Nephron (organoid): ENCODE data around the gene MSL3.

Experiments used
- H3K27ac Mint-ChIP-seq, 3 experiments: 2 replicates each; pipeline ENCODE4 v1.8.0; 2020; ENCODE audit warnings: mixed read lengths in 3 of 3, mild to moderate bottlenecking in 2 of 3, moderate library complexity in 1 of 3
- H3K27me3 Mint-ChIP-seq: 2 replicates; pipeline ENCODE4 v1.8.0; 2021; ENCODE audit warnings: low read depth, mild to moderate bottlenecking, moderate library complexity, mixed read lengths
- H3K36me3 Mint-ChIP-seq: 2 replicates; pipeline ENCODE4 v1.8.0; 2020; ENCODE audit warnings: low read depth, mixed read lengths
- H3K4me1 Mint-ChIP-seq: 2 replicates; pipeline ENCODE4 v1.8.0; 2020; ENCODE audit warnings: mixed read lengths
- H3K4me3 Mint-ChIP-seq, 3 experiments: 2 replicates each; pipeline ENCODE4 v1.8.0; 2020; ENCODE audit warnings: mild to moderate bottlenecking in 3 of 3, mixed read lengths in 3 of 3, moderate library complexity in 2 of 3
- H3K9me3 Mint-ChIP-seq: 2 replicates; pipeline ENCODE4 v1.8.0; 2020; ENCODE audit warnings: mixed read lengths
- TF ChIP-seq, protein P1 (sequence below), 3 experiments: fragments of 200-600 bp; sonication (generic); IDR thresholded peaks; one replicate each; pipeline ENCODE4 v1.5.0; 2021; ENCODE audit warnings: antibody characterized with exemption in 3 of 3; ENCODE audit not compliant: unreplicated experiment in 3 of 3

The MSL3 gene

DNA sequence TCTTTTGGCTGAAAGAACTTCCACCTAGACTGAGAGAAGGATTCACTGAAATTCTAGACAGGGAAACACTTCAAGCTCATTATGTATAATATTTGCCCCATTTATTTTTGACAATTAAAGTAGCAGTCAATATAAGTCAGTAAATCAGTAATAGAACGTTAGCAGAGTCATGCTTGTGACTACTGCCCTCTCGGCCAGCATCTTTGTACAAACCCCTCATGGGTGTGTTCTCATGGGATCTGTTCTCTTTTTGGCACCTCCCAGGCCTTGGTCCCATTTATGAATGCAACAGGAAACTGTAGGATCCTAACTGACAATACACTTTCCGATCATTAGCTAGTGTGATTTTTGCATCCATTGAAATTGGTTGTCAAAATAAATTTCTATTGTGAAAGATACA, 2.9 kb downstream of the MSL3 start:
- peaks cover 36% of the 10 kb centered on the region for H3K36me3 Mint-ChIP-seq
- peak overlapping the region; percentile 14 to 58 (median 54) for H3K4me3 Mint-ChIP-seq
- TF ChIP-seq, protein P1, sequence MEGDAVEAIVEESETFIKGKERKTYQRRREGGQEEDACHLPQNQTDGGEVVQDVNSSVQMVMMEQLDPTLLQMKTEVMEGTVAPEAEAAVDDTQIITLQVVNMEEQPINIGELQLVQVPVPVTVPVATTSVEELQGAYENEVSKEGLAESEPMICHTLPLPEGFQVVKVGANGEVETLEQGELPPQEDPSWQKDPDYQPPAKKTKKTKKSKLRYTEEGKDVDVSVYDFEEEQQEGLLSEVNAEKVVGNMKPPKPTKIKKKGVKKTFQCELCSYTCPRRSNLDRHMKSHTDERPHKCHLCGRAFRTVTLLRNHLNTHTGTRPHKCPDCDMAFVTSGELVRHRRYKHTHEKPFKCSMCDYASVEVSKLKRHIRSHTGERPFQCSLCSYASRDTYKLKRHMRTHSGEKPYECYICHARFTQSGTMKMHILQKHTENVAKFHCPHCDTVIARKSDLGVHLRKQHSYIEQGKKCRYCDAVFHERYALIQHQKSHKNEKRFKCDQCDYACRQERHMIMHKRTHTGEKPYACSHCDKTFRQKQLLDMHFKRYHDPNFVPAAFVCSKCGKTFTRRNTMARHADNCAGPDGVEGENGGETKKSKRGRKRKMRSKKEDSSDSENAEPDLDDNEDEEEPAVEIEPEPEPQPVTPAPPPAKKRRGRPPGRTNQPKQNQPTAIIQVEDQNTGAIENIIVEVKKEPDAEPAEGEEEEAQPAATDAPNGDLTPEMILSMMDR (IDR thresholded peaks at IDR 0.05; ENCODE audit: unreplicated experiment in 3 of 3), result no peak
- peaks cover 6% of the 10 kb centered on the region for H3K4me1 Mint-ChIP-seq
- peaks cover 5% of the 10 kb centered on the region for H3K9me3 Mint-ChIP-seq
- H3K27ac Mint-ChIP-seq, result no peak overlapping the region
- no peaks in the 10 kb centered on the region for H3K27me3 Mint-ChIP-seq

GRCh38 chrX:11764602-11765067, 6.6 kb downstream of the MSL3 start:
- peaks cover 5% of the 10 kb centered on the region for H3K9me3 Mint-ChIP-seq
- H3K27ac Mint-ChIP-seq, result no peak overlapping the region

GRCh38 chrX:11765449-11765848, 7.4 kb downstream of the MSL3 start:
- H3K27ac Mint-ChIP-seq, result no peak overlapping the region
- peaks cover 5% of the 10 kb centered on the region for H3K9me3 Mint-ChIP-seq
- H3K27me3 Mint-ChIP-seq, result no peaks in the 10 kb centered on the region
- H3K36me3 Mint-ChIP-seq, result peaks cover 38% of the 10 kb centered on the region
- no peaks in the 10 kb centered on the region for H3K4me1 Mint-ChIP-seq
- H3K4me3 Mint-ChIP-seq, result no peak overlapping the region
- TF ChIP-seq, protein P1 (IDR thresholded peaks at IDR 0.05; ENCODE audit: unreplicated experiment in 3 of 3), result no peak

More at GRCh38 chrX:11764602-11765067, 6.6 kb downstream of the MSL3 start:
- TF ChIP-seq, protein P1 (IDR thresholded peaks at IDR 0.05; ENCODE audit: unreplicated experiment in 3 of 3), result no peak
- Mint-ChIP-seq H3K4me1 (peaks cover under 1% of the 10 kb centered on the region), H3K4me3 (no peak overlapping the region), H3K27me3 (no peaks in the 10 kb centered on the region), H3K36me3 (peaks cover 38% of the 10 kb centered on the region)

- H3K4me1 Mint-ChIP-seq, result no peaks in the 10 kb centered on the region
- H3K36me3 Mint-ChIP-seq, result peaks cover 32% of the 10 kb centered on the region
- H3K4me3 Mint-ChIP-seq, result no peak overlapping the region
- no peak overlapping the region for H3K27ac Mint-ChIP-seq
- H3K9me3 Mint-ChIP-seq, result peaks cover 5% of the 10 kb centered on the region
- TF ChIP-seq, protein P1 (IDR thresholded peaks at IDR 0.05; ENCODE audit: unreplicated experiment in 3 of 3), result no peak
- no peaks in the 10 kb centered on the region for H3K27me3 Mint-ChIP-seq
Measured at GRCh38 chrX:11766487-11766886, 8.4 kb downstream of the MSL3 start.

GRCh38 chrX:11768039-11768438, 10.0 kb downstream of the MSL3 start:
- Mint-ChIP-seq H3K9me3 (peaks cover 5% of the 10 kb centered on the region), H3K4me1 (no peaks in the 10 kb centered on the region), H3K27me3 (no peaks in the 10 kb centered on the region), H3K27ac (no peak overlapping the region), H3K36me3 (peaks cover 25% of the 10 kb centered on the region), H3K4me3 (no peak overlapping the region)
- TF ChIP-seq, protein P1 (IDR thresholded peaks at IDR 0.05; ENCODE audit: unreplicated experiment in 3 of 3), result no peak

- Mint-ChIP-seq H3K36me3 (peaks cover 14% of the 10 kb centered on the region), H3K9me3 (no peaks in the 10 kb centered on the region)
Measured at GRCh38 chrX:11770320-11770719, 12.3 kb downstream of the MSL3 start.

More at GRCh38 chrX:11770320-11770719, 12.3 kb downstream of the MSL3 start:
- Mint-ChIP-seq H3K4me3 (no peak overlapping the region), H3K4me1 (no peaks in the 10 kb centered on the region), H3K27ac (no peak overlapping the region), H3K27me3 (no peaks in the 10 kb centered on the region)
- TF ChIP-seq, protein P1 (IDR thresholded peaks at IDR 0.05; ENCODE audit: unreplicated experiment in 3 of 3), result peak; percentile 59 to 72 (median 60)
